Kidney epithelial cell (primary cell): Measurements from ENCODE around the gene DOCK4. TPM values are rescaled to one million over a fixed set of nuclear protein-coding genes. Genes with fewer than 3 reads are reported as not detected.

Source experiments
- DNase-seq: peaks from one replicate; pipeline ENCODE4 v3.0.0-alpha.2; 2010; ENCODE audit warnings: low read depth
- H3K27me3 ChIP-seq: 2 replicates; pipeline ENCODE4 v1.6.0; 2011; ENCODE audit warnings: low read length; ENCODE audit not compliant: control insufficient read depth, insufficient read depth
- H3K36me3 ChIP-seq: 2 replicates; pipeline ENCODE4 v1.5.1; 2011; ENCODE audit warnings: low read length; ENCODE audit not compliant: control insufficient read depth, insufficient read depth
- H3K4me3 ChIP-seq: 2 replicates; pipeline ENCODE4 v1.5.1; 2011; ENCODE audit warnings: low read depth, mild to moderate bottlenecking, control low read depth, low read length
- total RNA-seq: library from RNA; depleted of rRNA; stranded (reverse); fragments of >200 nt; gene quantifications from 2 replicates; pipeline ENCODE4 v1.2.3, GENCODE V29; 2015
- TF ChIP-seq, protein P1 (sequence below): IDR thresholded peaks from 2 replicates; pipeline ENCODE4 v1.5.1; 2011; ENCODE audit warnings: mild to moderate bottlenecking, moderate library complexity, low read length, control low read depth, inconsistent platforms; ENCODE audit not compliant: insufficient read depth, poor library complexity, severe bottlenecking

Gene DOCK4
- total RNA-seq, 1 donor from 2014 or later = 16.8 TPM

DNA sequence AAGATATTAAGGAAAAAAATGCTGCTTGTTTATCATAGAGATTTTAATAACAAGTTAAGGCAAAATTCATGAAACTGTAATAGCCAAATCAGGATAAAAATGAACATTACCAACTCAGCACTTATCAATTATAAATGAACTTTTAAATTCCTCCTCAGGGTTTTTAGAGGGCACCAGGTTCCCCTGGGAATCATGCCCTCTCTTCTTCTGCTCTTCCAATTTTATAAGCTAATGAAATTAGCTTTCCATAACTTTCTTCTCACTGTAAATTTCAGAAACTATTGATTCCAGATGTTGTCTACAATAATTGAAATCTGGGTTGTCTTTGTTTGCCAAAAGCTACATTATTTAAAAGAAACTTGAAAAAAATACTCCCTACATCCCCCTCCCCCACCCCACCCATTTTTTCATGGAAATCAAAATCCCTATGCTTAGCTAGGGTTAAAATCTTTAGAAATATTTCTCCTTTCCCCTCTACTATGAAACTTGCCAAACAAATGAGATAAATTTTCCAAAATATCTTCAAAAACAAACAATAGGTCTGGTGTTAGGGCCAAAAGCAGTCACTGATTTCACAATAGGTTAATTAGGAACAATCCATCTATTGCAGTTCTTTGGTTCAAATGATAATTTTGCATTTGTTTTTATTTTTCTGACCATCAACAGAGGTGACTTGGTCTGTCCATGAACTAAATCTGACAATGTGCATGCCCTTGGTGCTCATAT, 187.7 kb downstream of the DOCK4 start:
- DNase-seq = no peak
- TF ChIP-seq, protein P1, sequence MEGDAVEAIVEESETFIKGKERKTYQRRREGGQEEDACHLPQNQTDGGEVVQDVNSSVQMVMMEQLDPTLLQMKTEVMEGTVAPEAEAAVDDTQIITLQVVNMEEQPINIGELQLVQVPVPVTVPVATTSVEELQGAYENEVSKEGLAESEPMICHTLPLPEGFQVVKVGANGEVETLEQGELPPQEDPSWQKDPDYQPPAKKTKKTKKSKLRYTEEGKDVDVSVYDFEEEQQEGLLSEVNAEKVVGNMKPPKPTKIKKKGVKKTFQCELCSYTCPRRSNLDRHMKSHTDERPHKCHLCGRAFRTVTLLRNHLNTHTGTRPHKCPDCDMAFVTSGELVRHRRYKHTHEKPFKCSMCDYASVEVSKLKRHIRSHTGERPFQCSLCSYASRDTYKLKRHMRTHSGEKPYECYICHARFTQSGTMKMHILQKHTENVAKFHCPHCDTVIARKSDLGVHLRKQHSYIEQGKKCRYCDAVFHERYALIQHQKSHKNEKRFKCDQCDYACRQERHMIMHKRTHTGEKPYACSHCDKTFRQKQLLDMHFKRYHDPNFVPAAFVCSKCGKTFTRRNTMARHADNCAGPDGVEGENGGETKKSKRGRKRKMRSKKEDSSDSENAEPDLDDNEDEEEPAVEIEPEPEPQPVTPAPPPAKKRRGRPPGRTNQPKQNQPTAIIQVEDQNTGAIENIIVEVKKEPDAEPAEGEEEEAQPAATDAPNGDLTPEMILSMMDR = no peak
- H3K4me3 ChIP-seq = no peak overlapping the region
- no peaks in the 10 kb centered on the region for H3K36me3 ChIP-seq
- H3K27me3 ChIP-seq = no peaks in the 10 kb centered on the region

GRCh38 chr7:112015146-112015545, 191.1 kb downstream of the DOCK4 start:
- no peak overlapping the region for H3K4me3 ChIP-seq
- no peak for DNase-seq
- H3K36me3 ChIP-seq = no peaks in the 10 kb centered on the region
- H3K27me3 ChIP-seq = no peaks in the 10 kb centered on the region
- TF ChIP-seq, protein P1 = no peak

DNA sequence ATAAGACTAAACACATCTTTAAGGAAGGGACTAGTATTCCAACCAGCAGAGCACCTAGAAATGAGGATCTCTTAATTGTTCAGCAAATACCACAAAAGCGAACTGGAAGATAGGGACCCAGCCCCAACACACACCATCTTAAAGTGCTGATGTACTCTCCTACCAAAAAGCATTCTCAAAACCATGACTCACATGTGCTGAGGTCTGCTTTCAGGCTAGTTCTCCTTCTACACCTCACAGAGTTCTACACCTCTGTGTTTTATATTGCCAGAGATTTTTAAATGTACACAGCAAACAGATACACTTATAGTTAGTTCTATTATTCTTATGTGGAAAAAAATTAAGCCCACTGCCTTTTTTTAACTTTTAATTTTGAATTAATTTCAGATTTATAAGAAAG, 191.9 kb downstream of the DOCK4 start:
- TF ChIP-seq, protein P1 = no peak
- no peaks in the 10 kb centered on the region for H3K27me3 ChIP-seq
- H3K36me3 ChIP-seq = no peaks in the 10 kb centered on the region
- DNase-seq = no peak
- H3K4me3 ChIP-seq = no peak overlapping the region

GRCh38 chr7:112013274-112013673, 192.9 kb downstream of the DOCK4 start:
- Histone ChIP-seq H3K36me3 (no peaks in the 10 kb centered on the region), H3K27me3 (no peaks in the 10 kb centered on the region), H3K4me3 (no peak overlapping the region)
- TF ChIP-seq, protein P1 = no peak
- DNase-seq = no peak

DNA sequence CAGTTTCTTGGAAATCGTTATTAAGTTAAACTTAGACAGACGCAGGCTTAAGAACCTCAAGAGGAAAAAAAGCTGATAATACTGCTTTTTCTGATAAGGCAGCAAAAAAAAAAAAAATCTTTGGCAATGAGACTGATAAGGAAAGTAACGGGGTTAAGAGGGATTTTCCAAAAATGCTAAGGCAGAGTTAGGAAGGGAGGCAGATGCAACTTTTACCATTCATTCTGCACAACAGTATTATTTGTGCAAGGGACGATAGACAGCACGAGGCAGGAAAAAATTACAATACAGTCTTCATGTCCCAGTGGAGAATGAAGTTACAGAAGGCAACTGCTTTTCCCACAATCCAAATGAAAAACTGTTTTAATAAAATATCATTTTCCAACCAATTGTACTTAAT, 194.0 kb downstream of the DOCK4 start:
- H3K4me3 ChIP-seq = no peak overlapping the region
- no peak for DNase-seq

More for the DNA sequence above, 194.0 kb downstream of the DOCK4 start:
- TF ChIP-seq, protein P1 = no peak
- Histone ChIP-seq H3K27me3 (no peaks in the 10 kb centered on the region), H3K36me3 (no peaks in the 10 kb centered on the region)
